Measurements from ENCODE around the gene KY.

The KY gene

GRCh38 chr3:134650431-134651346, at the start of gene KY:
Gene KY, minus strand, starts transcription at chr3:134651022. Its CDS starts 62 bp downstream, at chr3:134650960.
- peak; percentile 6 for DNase-seq

- DNase-seq = no peak
Observed at GRCh38 chr3:134699721-134700120, 48.9 kb upstream of the KY start.

- no peak for DNase-seq
Observed at GRCh38 chr3:134699141-134699711, 48.4 kb upstream of the KY start.

GRCh38 chr3:134697830-134698689, 47.2 kb upstream of the KY start:
- DNase-seq = no peak

GRCh38 chr3:134696155-134696554, 45.3 kb upstream of the KY start:
- DNase-seq = no peak

GRCh38 chr3:134694946-134695543, 44.2 kb upstream of the KY start:
- no peak for DNase-seq

- no peak for DNase-seq
Observed at GRCh38 chr3:134694466-134694865, 43.6 kb upstream of the KY start.

- DNase-seq = no peak
Observed at GRCh38 chr3:134693804-134694203, 43.0 kb upstream of the KY start.

GRCh38 chr3:134693226-134693625, 42.4 kb upstream of the KY start:
- no peak for DNase-seq

GRCh38 chr3:134690226-134690625, 39.4 kb upstream of the KY start:
- DNase-seq = no peak

GRCh38 chr3:134687642-134688041, 36.8 kb upstream of the KY start:
- no peak for DNase-seq

GRCh38 chr3:134685929-134686802, 35.3 kb upstream of the KY start:
- DNase-seq = no peak

GRCh38 chr3:134682196-134682880, 31.5 kb upstream of the KY start:
- no peak for DNase-seq

GRCh38 chr3:134681522-134681900, 30.7 kb upstream of the KY start:
- no peak for DNase-seq

GRCh38 chr3:134680796-134681521, 30.1 kb upstream of the KY start:
- DNase-seq = no peak

- DNase-seq = no peak
Observed at GRCh38 chr3:134677987-134678308, 27.1 kb upstream of the KY start.

- DNase-seq = peak; percentile 15
Observed at GRCh38 chr3:134677196-134677986, 26.6 kb upstream of the KY start.

GRCh38 chr3:134675726-134676256, 25.0 kb upstream of the KY start:
- no peak for DNase-seq

GRCh38 chr3:134672571-134672970, 21.7 kb upstream of the KY start:
- no peak for DNase-seq

- DNase-seq = no peak
Observed at GRCh38 chr3:134667956-134668355, 17.1 kb upstream of the KY start.

Data from suppressor macrophage treated with lipopolysaccharide for 4 hours (primary cell).